Fibroblast of pulmonary artery (primary cell): Measurements from ENCODE around the gene MYRF.

Experiments
- DNase-seq: peaks from one replicate; pipeline ENCODE4 v3.0.0-alpha.2; 2010; ENCODE audit warnings: low read depth
- H3K4me3 ChIP-seq: replicated peaks from 2 replicates; pipeline ENCODE4 v1.5.1; 2011; ENCODE audit warnings: low read depth, mild to moderate bottlenecking, control low read depth, low read length, moderate library complexity
- CTCF ChIP-seq: IDR thresholded peaks from 2 replicates; pipeline ENCODE4 v1.5.1; 2011; ENCODE audit warnings: mild to moderate bottlenecking, control low read depth, low read length, inconsistent platforms; ENCODE audit errors: missing control alignments

Gene MYRF

DNA sequence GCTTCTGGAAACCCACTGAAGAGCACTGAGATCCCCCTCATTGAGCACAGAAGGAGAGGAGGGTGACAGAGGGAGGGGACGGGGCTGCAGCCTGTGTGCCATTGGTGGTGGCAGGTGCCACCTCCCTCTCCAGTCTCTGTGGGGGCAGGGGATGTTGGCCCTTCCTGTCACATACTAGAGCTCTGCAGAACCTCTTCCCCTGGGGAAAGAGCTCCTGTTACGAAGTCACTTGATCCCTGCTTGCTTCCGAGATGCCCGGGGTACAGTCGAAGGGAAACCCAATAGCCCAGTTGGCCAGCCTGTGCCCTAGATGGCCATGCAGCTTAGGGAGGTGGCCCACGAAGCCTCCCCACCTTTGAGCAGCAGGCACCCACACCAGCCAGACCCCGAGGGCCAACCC is 42.9 kb upstream of the MYRF start:
- DNase-seq = no peak
- H3K4me3 ChIP-seq = no peak overlapping the region
- no peak for TF ChIP-seq CTCF

DNA sequence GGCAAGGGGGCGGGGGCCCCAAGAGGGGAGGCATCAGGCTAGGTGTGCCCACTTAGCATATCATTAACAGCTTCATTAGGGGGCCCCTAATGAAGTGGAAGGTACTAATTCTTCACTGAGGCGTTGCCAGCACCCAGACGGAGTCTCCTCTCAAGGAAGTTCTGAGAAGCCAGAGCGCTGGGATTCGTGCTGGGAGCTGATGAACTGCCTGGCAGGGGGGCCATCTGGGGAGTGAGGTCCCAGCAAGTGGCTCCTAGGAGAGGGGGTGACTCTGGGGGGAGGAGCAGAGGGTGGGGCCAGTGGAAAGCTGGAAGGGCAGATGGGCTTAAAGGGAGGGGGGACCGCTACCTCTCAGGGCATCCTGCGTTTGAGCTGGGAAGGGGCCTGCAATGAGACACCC is 42.4 kb upstream of the MYRF start:
- no peak for TF ChIP-seq CTCF
- H3K4me3 ChIP-seq = no peak overlapping the region
- no peak for DNase-seq

DNA sequence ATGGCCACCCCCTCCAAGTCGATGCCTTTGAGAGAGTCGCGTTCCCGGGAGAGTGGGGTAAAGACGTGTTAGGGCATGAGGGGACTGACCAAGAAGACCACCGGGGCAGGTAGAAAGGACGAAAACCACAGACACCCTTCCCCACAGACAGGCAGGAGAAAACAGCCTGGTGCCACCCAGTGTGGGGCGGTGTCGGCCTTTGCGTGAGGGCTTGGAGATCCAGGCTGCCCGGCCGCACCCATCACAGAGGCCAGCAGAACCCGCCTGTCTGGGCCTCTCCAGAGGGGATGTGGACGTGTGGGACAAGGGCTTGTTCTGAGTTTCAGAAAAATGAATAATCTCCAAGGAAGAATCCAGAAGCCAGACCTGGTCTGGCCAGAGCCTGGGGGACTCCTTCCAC is 41.4 kb upstream of the MYRF start:
- no peak for DNase-seq
- no peak for TF ChIP-seq CTCF
- no peak overlapping the region for H3K4me3 ChIP-seq

GRCh38 chr11:61711498-61711897 is 40.9 kb upstream of the MYRF start:
- TF ChIP-seq CTCF = no peak
- DNase-seq = no peak
- no peak overlapping the region for H3K4me3 ChIP-seq

- DNase-seq = no peak
- TF ChIP-seq CTCF = no peak
- H3K4me3 ChIP-seq = no peak overlapping the region
Observed at GRCh38 chr11:61712314-61712713, 40.1 kb upstream of the MYRF start.

DNA sequence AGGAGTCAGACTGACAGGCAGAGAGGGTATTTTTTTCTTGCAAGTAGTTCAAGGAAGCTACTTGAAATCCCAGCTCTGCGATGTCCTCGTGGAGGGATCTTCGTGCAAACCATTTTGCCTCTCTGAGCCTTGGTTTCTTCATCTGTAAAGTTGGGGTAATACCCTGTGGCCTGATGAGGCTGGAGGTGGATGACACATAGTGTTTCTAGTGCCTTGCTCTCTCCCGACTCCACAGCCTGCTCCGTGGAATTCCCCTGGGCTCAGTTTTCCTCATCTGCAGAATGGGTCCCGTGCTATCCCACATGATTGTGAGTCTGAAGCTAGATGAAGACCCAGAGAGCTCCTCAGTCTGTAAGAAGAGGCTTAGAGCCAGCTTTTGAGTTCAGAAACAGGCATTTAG is 39.6 kb upstream of the MYRF start:
- DNase-seq = no peak
- no peak overlapping the region for H3K4me3 ChIP-seq
- TF ChIP-seq CTCF = no peak

DNA sequence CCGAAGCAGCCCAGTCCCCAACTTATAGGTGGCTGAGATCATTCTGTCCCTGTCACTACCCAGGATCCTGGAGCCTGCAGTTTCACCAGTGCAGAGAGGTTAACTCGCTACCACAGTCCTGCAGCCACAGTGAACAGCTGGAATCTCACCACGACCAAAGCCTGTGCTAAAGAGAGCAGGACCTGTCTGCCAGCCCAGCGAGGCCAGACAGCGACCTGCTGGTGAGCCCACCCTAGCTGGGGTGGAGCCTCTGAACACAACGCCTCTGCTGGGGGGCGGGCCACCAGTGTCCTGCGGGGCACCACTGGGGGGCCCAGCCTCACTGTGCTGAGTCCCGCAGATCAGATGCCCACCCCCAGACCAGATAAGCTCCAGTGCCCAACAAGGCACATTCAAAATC is 39.0 kb upstream of the MYRF start:
- H3K4me3 ChIP-seq = no peak overlapping the region
- TF ChIP-seq CTCF = no peak
- no peak for DNase-seq
